BE2C (cell line): Measurements from ENCODE around the gene EPS8L2.

Source experiments
- DNase-seq: peaks from one replicate; pipeline ENCODE4 v3.0.0-alpha.2; 2020
- H3K27me3 ChIP-seq: fragments of 250-450 bp; sonication (Bioruptor Pico); 2 replicates; pipeline ENCODE4 v1.5.1; 2020; ENCODE audit warnings: mild to moderate bottlenecking
- H3K36me3 ChIP-seq: fragments of 250-450 bp; sonication (Bioruptor Pico); 2 replicates; pipeline ENCODE4 v1.5.1; 2020; ENCODE audit warnings: mild to moderate bottlenecking
- H3K4me1 ChIP-seq: fragments of 250-450 bp; sonication (Bioruptor Pico); 2 replicates; pipeline ENCODE4 v1.5.1; 2020
- H3K4me3 ChIP-seq: 2 replicates; pipeline ENCODE4 v1.5.1; 2011; ENCODE audit warnings: low read depth, low read length
- H3K9me3 ChIP-seq: fragments of 250-450 bp; sonication (Bioruptor Pico); 2 replicates; pipeline ENCODE4 v1.5.1; 2020
- CTCF ChIP-seq: IDR thresholded peaks from 2 replicates; pipeline ENCODE4 v1.5.1; 2012; ENCODE audit warnings: mild to moderate bottlenecking, low read depth, low read length

The EPS8L2 gene

GRCh38 chr11:769887-770641, 64.0 kb downstream of the EPS8L2 start:
- no peak for DNase-seq
- no peak for TF ChIP-seq CTCF
- no peaks in the 10 kb centered on the region for H3K4me1 ChIP-seq
- peaks cover 27% of the 10 kb centered on the region for H3K36me3 ChIP-seq
- no peak overlapping the region for H3K4me3 ChIP-seq
- H3K9me3 ChIP-seq = no peaks in the 10 kb centered on the region
- no peaks in the 10 kb centered on the region for H3K27me3 ChIP-seq

GRCh38 chr11:770642-771616, 64.9 kb downstream of the EPS8L2 start:
- no peak for DNase-seq
- H3K4me1 ChIP-seq = no peaks in the 10 kb centered on the region
- no peak for TF ChIP-seq CTCF
- peaks cover 23% of the 10 kb centered on the region for H3K36me3 ChIP-seq
- H3K4me3 ChIP-seq = no peak overlapping the region
- H3K9me3 ChIP-seq = no peaks in the 10 kb centered on the region
- H3K27me3 ChIP-seq = no peaks in the 10 kb centered on the region

- no peak for DNase-seq
- no peaks in the 10 kb centered on the region for H3K9me3 ChIP-seq
- H3K27me3 ChIP-seq = no peaks in the 10 kb centered on the region
- TF ChIP-seq CTCF = no peak
- H3K4me3 ChIP-seq = no peak overlapping the region
- peaks cover 21% of the 10 kb centered on the region for H3K36me3 ChIP-seq
- no peaks in the 10 kb centered on the region for H3K4me1 ChIP-seq
Measured at GRCh38 chr11:771617-772204, 65.7 kb downstream of the EPS8L2 start.

- DNase-seq = no peak
- no peak overlapping the region for H3K4me3 ChIP-seq
- H3K27me3 ChIP-seq = no peaks in the 10 kb centered on the region
- peaks cover 21% of the 10 kb centered on the region for H3K36me3 ChIP-seq
- no peak for TF ChIP-seq CTCF
- no peaks in the 10 kb centered on the region for H3K4me1 ChIP-seq
- no peaks in the 10 kb centered on the region for H3K9me3 ChIP-seq
Measured at GRCh38 chr11:772429-773390, 66.7 kb downstream of the EPS8L2 start.

- H3K27me3 ChIP-seq = no peaks in the 10 kb centered on the region
- H3K4me3 ChIP-seq = no peak overlapping the region
- H3K9me3 ChIP-seq = no peaks in the 10 kb centered on the region
- no peak for TF ChIP-seq CTCF
- peaks cover 21% of the 10 kb centered on the region for H3K36me3 ChIP-seq
- H3K4me1 ChIP-seq = no peaks in the 10 kb centered on the region
- no peak for DNase-seq
Measured at GRCh38 chr11:773425-773824, 67.4 kb downstream of the EPS8L2 start.
